GM12878 (cell line): ENCODE data around the gene ZNF839. TPM values are rescaled to one million over a fixed set of nuclear protein-coding genes. Genes with fewer than 3 reads are reported as not detected.

ENCODE experiments used
- ATAC-seq: fragments of 200-7000 bp; cut with Tn5 transposase; 3 replicates; pipeline ENCODE4 v1.9.1; 2020; ENCODE audit warnings: mild to moderate bottlenecking, moderate library complexity
- BruUV-seq: library from RNA; stranded (reverse); fragments of 400-500 nt; replicated peaks from 2 replicates; lab custom pipeline; 2021; lab: Mats Ljungman, UMichigan
- CTCF ChIA-PET: fragments of 300-600 bp; sonication (Branson Sonifier 250); formaldehyde crosslinking; extraction: SDS; loops from one replicate; lab custom pipeline; 2021; ENCODE audit warnings: inconsistent platforms; lab: Yijun Ruan, JAX
- POLR2A ChIA-PET: fragments of 350-600 bp; formaldehyde crosslinking; extraction: SDS; loops from one replicate; lab custom pipeline; 2021; ENCODE audit warnings: inconsistent platforms; lab: Charles Lee
- RAD21 ChIA-PET: fragments of 300-600 bp; sonication (Branson Sonifier 250); formaldehyde crosslinking; loops from one replicate; lab custom pipeline; 2023; ENCODE audit warnings: antibody characterized with exemption; ENCODE audit not compliant: unreplicated experiment; lab: Charles Lee
- SMC1A ChIA-PET: fragments of 300-600 bp; sonication (Branson Sonifier 250); formaldehyde crosslinking; loops from one replicate; lab custom pipeline; 2023; ENCODE audit not compliant: unreplicated experiment, uncharacterized antibody; lab: Charles Lee
- DNase-seq: peaks from one replicate; pipeline ENCODE4 v3.0.0-alpha.2; 2011; ENCODE audit warnings: low read depth, low spot score
- FAIRE-seq: peaks from 3 replicates; lab custom pipeline; 2011; peaks lifted over from hg19 to GRCh38; lab: Jason Lieb, UNC
- H2AFZ ChIP-seq: 2 replicates; pipeline ENCODE4 v1.6.0; 2011; ENCODE audit warnings: low read depth, low read length, control low read depth; ENCODE audit not compliant: control insufficient read depth
- H3K27ac ChIP-seq: 2 replicates; pipeline ENCODE4 v1.5.1; 2011; ENCODE audit warnings: control low read depth; ENCODE audit not compliant: control insufficient read depth, insufficient read depth
- H3K27me3 ChIP-seq, 2 experiments: replicated peaks in 1 of 2; 2 replicates each; pipeline versions ENCODE4 v1.6.0 to v1.6.1; 2011; ENCODE audit warnings: low read length in 1 of 2; ENCODE audit not compliant: control insufficient read depth in 2 of 2, insufficient read depth in 2 of 2
- H3K36me3 ChIP-seq, 2 experiments: 2 replicates each; pipeline ENCODE4 v1.5.1; 2011; ENCODE audit warnings: low read length in 1 of 2; ENCODE audit not compliant: control insufficient read depth in 2 of 2, insufficient read depth in 2 of 2
- H3K4me1 ChIP-seq: 2 replicates; pipeline ENCODE4 v1.6.1; 2011; ENCODE audit warnings: mild to moderate bottlenecking, low read length, moderate library complexity, mixed read lengths; ENCODE audit not compliant: control insufficient read depth, insufficient read depth
- H3K4me2 ChIP-seq: 2 replicates; pipeline ENCODE4 v1.6.0; 2011; ENCODE audit warnings: control low read depth; ENCODE audit not compliant: control insufficient read depth, insufficient read depth
- H3K4me3 ChIP-seq: fragments of 200-600 bp; sonication (generic); 2 replicates; pipeline ENCODE4 v1.5.1; 2016
- H3K79me2 ChIP-seq: 2 replicates; pipeline ENCODE4 v1.6.0; 2011; ENCODE audit warnings: low read length; ENCODE audit not compliant: control insufficient read depth, insufficient read depth
- H3K9ac ChIP-seq: 2 replicates; pipeline ENCODE4 v1.8.0; 2011; ENCODE audit warnings: low read length, control low read depth, mixed read lengths; ENCODE audit not compliant: control insufficient read depth, insufficient read depth
- H3K9me3 ChIP-seq: replicated peaks from 3 replicates; pipeline ENCODE4 v1.5.1; 2011; ENCODE audit warnings: mild to moderate bottlenecking, low read length; ENCODE audit not compliant: control insufficient read depth, insufficient read depth
- H4K20me1 ChIP-seq: 2 replicates; pipeline ENCODE4 v1.6.0; 2011; ENCODE audit not compliant: control insufficient read depth, insufficient read depth
- BHLHE40 ChIP-seq, 2 experiments: fragments of 450-650 bp in 1 of 2; IDR thresholded peaks; 2 replicates each; pipeline ENCODE4 v1.6.1; 2011 to 2017; ENCODE audit warnings: low read depth in 2 of 2, borderline replicate concordance in 1 of 2, improper control_type of control experiment in 1 of 2, low read length in 1 of 2, mild to moderate bottlenecking in 1 of 2
- EED ChIP-seq: sonication (generic); IDR thresholded peaks from 2 replicates; pipeline ENCODE4 v1.6.1; 2016; ENCODE audit warnings: antibody characterized with exemption, low read depth
- IKZF1 ChIP-seq: fragments of 450-650 bp; conservative IDR thresholded peaks from 2 replicates; pipeline ENCODE4 v1.6.1; 2017; ENCODE audit warnings: antibody characterized with exemption, mild to moderate bottlenecking
- IKZF2 ChIP-seq, 2 experiments: fragments of 450-650 bp; IDR thresholded peaks; 2 replicates each; pipeline ENCODE4 v1.6.1; 2017; ENCODE audit warnings: mild to moderate bottlenecking in 2 of 2, moderate library complexity in 2 of 2
- LARP7 ChIP-seq: fragments of 450-650 bp; IDR thresholded peaks from 2 replicates; pipeline ENCODE4 v1.6.1; 2017; ENCODE audit warnings: mild to moderate bottlenecking
- MEF2B ChIP-seq: fragments of 450-650 bp; IDR thresholded peaks from 2 replicates; pipeline ENCODE4 v1.6.1; 2018; ENCODE audit warnings: mild to moderate bottlenecking, moderate library complexity; ENCODE audit not compliant: partially characterized antibody, poor library complexity, severe bottlenecking
- NBN ChIP-seq: fragments of 450-650 bp; IDR thresholded peaks from 2 replicates; pipeline ENCODE4 v1.6.1; 2016
- RAD21 ChIP-seq: IDR thresholded peaks from 2 replicates; pipeline ENCODE4 v1.6.1; 2011; ENCODE audit warnings: mild to moderate bottlenecking, low read depth, low read length, moderate library complexity; ENCODE audit not compliant: insufficient read depth
- YY1 ChIP-seq: IDR thresholded peaks from 2 replicates; pipeline ENCODE4 v1.6.1; 2011; ENCODE audit warnings: low read depth, mild to moderate bottlenecking, low read length
- ZNF207 ChIP-seq: fragments of 450-650 bp; IDR thresholded peaks from 2 replicates; pipeline ENCODE4 v1.6.1; 2014; ENCODE audit warnings: antibody characterized with exemption, mild to moderate bottlenecking, borderline replicate concordance
- ZSCAN29 ChIP-seq: fragments of 450-650 bp; IDR thresholded peaks from 2 replicates; pipeline ENCODE4 v1.6.1; 2017; ENCODE audit warnings: mild to moderate bottlenecking, moderate library complexity
- WGBS: methylation state at CpG from one replicate; pipeline ENCODE4 v1.1.6; 2016; ENCODE audit warnings: low lambda C conversion rate; ENCODE audit not compliant: insufficient replicate concordance, insufficient coverage; ENCODE audit errors: missing lambda C conversion rate; 5-methylcytosine and 5-hydroxymethylcytosine counted together
- in situ Hi-C: fragments of 300-500 bp; cut with MboI; formaldehyde crosslinking; loops from 9 replicates; pipeline ENCODE4 v1.14.3; 2018; ENCODE audit warnings: mixed read lengths
- intact Hi-C: fragments of 100-400 bp; cut with micrococcal nuclease; formaldehyde crosslinking; loops from one replicate; pipeline ENCODE4 v1.14.2; 2022; ENCODE audit not compliant: unreplicated experiment
- polyA plus RNA-seq, 11 experiments: library from polyadenylated mRNA; depleted of rRNA in 4 of 11; unstranded in 6 of 11; stranded (reverse) in 5 of 11; fragments of >200 nt; fragmentation: Nextera tagmentation in 4 of 11; fragmentation: Illumina TruSeq in 1 of 11; extraction: Ambion mirVana in 4 of 11; extraction: Trizol in 1 of 11; gene quantifications; 1 replicate in 1 of 11; 2 replicates in 10 of 11; pipeline versions ENCODE4 v1.2.1 to v1.2.3, GENCODE V29; 2011 to 2016; ENCODE audit warnings: inconsistent platforms in 2 of 11, missing spikeins in 2 of 11, low read depth in 1 of 11
- total RNA-seq, 4 experiments: library from RNA; depleted of rRNA in 3 of 4; stranded (reverse); fragments of >200 nt in 3 of 4; fragmentation: Illumina TruSeq in 1 of 4; extraction: Trizol in 1 of 4; gene quantifications; 2 replicates each; pipeline versions ENCODE4 v1.2.1 to v1.2.3, GENCODE V29; 2013 to 2021
- TF ChIP-seq, protein P1 (sequence below), 3 experiments: IDR thresholded peaks in 2 of 3; conservative IDR thresholded peaks in 1 of 3; 2 replicates each; pipeline ENCODE4 v1.5.1; 2011; ENCODE audit warnings: low read depth in 3 of 3, low read length in 3 of 3, mild to moderate bottlenecking in 3 of 3, control low read depth in 2 of 3, moderate library complexity in 2 of 3, inconsistent platforms in 1 of 3, mixed read lengths in 1 of 3; ENCODE audit not compliant: control insufficient read depth in 2 of 3, insufficient read depth in 1 of 3; ENCODE audit errors: extremely low read depth in 1 of 3

ZNF839 gene
- total and polyA plus RNA-seq, 10 of the 15 experiments (the other 5 are each of a cell fraction or from before 2014, with no cell fraction given), result 1.4 to 14.4 (median 8.6) TPM

DNA sequence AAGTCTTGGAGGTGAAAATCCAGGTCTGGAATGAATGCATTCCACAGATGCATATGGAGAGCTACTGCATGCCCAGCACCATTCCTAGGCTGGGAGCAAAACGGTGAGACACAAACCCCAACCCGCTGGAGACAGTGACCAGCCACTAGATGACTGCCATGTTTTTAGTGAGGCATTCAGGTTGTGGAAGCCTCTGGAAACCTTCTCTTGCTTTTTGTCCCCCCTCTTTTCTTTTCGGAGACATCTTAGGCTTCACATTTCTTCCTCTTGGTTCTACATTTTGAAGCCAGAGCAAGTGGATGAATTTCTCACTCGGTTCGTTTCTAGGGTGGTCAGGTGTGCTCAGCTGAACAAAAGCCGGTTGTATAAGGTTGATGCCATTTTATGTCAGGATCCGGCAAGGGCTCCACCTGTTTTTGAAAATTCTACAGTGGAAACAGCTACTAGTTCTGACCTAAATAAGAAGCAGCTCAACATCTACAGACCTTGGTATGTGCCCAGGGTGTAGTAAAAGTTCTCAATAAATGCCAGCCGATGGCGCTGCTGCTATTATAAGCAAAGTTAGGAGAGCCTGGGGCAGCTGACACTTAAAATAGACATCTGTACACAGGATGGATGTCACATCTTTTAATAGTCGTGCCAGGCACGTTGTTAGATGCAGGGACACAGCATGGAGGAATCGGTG is 1.8 kb upstream of the ZNF839 start:
- no peak for TF ChIP-seq ZNF207
- TF ChIP-seq BHLHE40 (IDR thresholded peaks at IDR 0.05; ENCODE audit: borderline replicate concordance in 1 of 2, low read depth in 2 of 2, low read length in 1 of 2), result 0 out of 4 replicates have a peak, but pooled peaks of 1 of the 2 experiments have one; percentile 8
- TF ChIP-seq IKZF1, result peak; percentile 42
- peak; percentile 36; the same call in 1 of the 2 replicates for TF ChIP-seq RAD21
- TF ChIP-seq, protein P1, sequence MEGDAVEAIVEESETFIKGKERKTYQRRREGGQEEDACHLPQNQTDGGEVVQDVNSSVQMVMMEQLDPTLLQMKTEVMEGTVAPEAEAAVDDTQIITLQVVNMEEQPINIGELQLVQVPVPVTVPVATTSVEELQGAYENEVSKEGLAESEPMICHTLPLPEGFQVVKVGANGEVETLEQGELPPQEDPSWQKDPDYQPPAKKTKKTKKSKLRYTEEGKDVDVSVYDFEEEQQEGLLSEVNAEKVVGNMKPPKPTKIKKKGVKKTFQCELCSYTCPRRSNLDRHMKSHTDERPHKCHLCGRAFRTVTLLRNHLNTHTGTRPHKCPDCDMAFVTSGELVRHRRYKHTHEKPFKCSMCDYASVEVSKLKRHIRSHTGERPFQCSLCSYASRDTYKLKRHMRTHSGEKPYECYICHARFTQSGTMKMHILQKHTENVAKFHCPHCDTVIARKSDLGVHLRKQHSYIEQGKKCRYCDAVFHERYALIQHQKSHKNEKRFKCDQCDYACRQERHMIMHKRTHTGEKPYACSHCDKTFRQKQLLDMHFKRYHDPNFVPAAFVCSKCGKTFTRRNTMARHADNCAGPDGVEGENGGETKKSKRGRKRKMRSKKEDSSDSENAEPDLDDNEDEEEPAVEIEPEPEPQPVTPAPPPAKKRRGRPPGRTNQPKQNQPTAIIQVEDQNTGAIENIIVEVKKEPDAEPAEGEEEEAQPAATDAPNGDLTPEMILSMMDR (IDR thresholded peaks at IDR 0.05 in 2 of 3, conservative IDR thresholded peaks at IDR 0.05 in 1 of 3; ENCODE audit: control insufficient read depth in 2 of 3, extremely low read depth in 1 of 3, insufficient read depth in 1 of 3, low read depth in 3 of 3, low read length in 3 of 3), result peak; percentile 13 to 33 (median 23); a peak in 3 of 6 replicates
- TF ChIP-seq EED, result peak; percentile 54; the same call in 1 of the 2 replicates
- TF ChIP-seq LARP7, result no peak
- peak in 1 of 2 experiments; percentile 45; a peak in 1 of 4 replicates for TF ChIP-seq IKZF2 (IDR thresholded peaks at IDR 0.05)
- TF ChIP-seq ZSCAN29, result no peak
- no peak for TF ChIP-seq NBN
- TF ChIP-seq YY1, result peak; percentile 87
- TF ChIP-seq MEF2B, result no peak
- Histone ChIP-seq H3K4me3 (peak overlapping the region; percentile 75), H3K9me3 (no peaks in the 10 kb centered on the region), H3K79me2 (peaks cover 14% of the 10 kb centered on the region), H3K27me3 (no peaks in the 10 kb centered on the region), H3K9ac (peak overlapping the region; percentile 64), H3K36me3 (no peaks in the 10 kb centered on the region), H4K20me1 (no peaks in the 10 kb centered on the region), H2AFZ (peak overlapping the region; percentile 93), H3K27ac (peak overlapping the region; percentile 61; the same call in 1 of the 2 replicates), H3K4me1 (peaks cover 27% of the 10 kb centered on the region), H3K4me2 (peak overlapping the region; percentile 95)
- DNase-seq, result no peak
- no TSS peak for BruUV-seq
- ChIA-PET CTCF (interaction anchor here (0.7 to 3.4 kb wide), 18 partner anchors 13 to 370 kb away, joined by 3 to 14 read pairs (median 5); partner anchors contain the start of genes ANKRD9, CINP, MOK and TECPR2), POLR2A (interaction anchor here (0.5 to 0.9 kb wide), 5 partner anchors 11 to 553 kb away, joined by 3 to 4 read pairs (median 3); no protein-coding TSS in a partner anchor), RAD21 (interaction anchor here (0.6 to 1.9 kb wide), 9 partner anchors 13 to 221 kb away, joined by 3 to 7 read pairs (median 3); partner anchors contain the start of gene MOK), SMC1A (interaction anchor here (0.8 to 2.4 kb wide), 6 partner anchors 10 to 355 kb away, joined by 3 to 7 read pairs (median 5); no protein-coding TSS in a partner anchor)
- WGBS, result 58% methylated on average over 12 of the region's 12 CpGs
- intact Hi-C loops, result loop anchor here (2.0 to 10.0 kb wide), 6 partner anchors 45 to 613 kb away; partner anchors contain the start of genes CINP, HSP90AA1 and TECPR2
- no peak for FAIRE-seq
- in situ Hi-C loops, result loop anchor here (5.0 to 25.0 kb wide), 2 partner anchors 355 to 555 kb away; partner anchors contain the start of genes DYNC1H1 and PPP2R5C
- ATAC-seq, result peak; percentile 7
